Spleen (tissue), 7 donors: ENCODE measurements around the gene TRIM28.

Experiments
- POLR2A ChIP-seq, 3 donors: fragments of 450-650 bp; IDR thresholded peaks; one replicate each; pipeline ENCODE4 v1.5.1; 2017; ENCODE audit warnings: antibody characterized with exemption in 3 of 3, mild to moderate bottlenecking in 1 of 3
- POLR2AphosphoS5 ChIP-seq, 3 donors: sonication (generic); formaldehyde crosslinking; IDR thresholded peaks; one replicate each; pipeline ENCODE4 v1.5.1; 2017; ENCODE audit warnings: antibody characterized with exemption in 3 of 3
- TF ChIP-seq, protein P1 (sequence below), 11 experiments: fragments of 200-600 bp in 7 of 11; fragments of 450-650 bp in 4 of 11; sonication (generic) in 4 of 11; IDR thresholded peaks in 8 of 11; conservative IDR thresholded peaks in 3 of 11; 1 replicate in 7 of 11; 2 replicates in 4 of 11; pipeline versions ENCODE4 v1.4.0 to v1.8.0; 2016 to 2021; ENCODE audit warnings: antibody characterized with exemption in 11 of 11, inconsistent platforms in 4 of 11, mild to moderate bottlenecking in 1 of 11
- donor health status: DM: no; HTN: no; CAD: no; lungs with moderate emphysema.
- donor health status: DM: no; HTN: no; CAD: no.
- donor health status: DM: no; HTN: no; CAD: no.

GRCh38 chr19:58513694-58514563, 29.9 kb upstream of the TRIM28 start:
- TF ChIP-seq, protein P1, sequence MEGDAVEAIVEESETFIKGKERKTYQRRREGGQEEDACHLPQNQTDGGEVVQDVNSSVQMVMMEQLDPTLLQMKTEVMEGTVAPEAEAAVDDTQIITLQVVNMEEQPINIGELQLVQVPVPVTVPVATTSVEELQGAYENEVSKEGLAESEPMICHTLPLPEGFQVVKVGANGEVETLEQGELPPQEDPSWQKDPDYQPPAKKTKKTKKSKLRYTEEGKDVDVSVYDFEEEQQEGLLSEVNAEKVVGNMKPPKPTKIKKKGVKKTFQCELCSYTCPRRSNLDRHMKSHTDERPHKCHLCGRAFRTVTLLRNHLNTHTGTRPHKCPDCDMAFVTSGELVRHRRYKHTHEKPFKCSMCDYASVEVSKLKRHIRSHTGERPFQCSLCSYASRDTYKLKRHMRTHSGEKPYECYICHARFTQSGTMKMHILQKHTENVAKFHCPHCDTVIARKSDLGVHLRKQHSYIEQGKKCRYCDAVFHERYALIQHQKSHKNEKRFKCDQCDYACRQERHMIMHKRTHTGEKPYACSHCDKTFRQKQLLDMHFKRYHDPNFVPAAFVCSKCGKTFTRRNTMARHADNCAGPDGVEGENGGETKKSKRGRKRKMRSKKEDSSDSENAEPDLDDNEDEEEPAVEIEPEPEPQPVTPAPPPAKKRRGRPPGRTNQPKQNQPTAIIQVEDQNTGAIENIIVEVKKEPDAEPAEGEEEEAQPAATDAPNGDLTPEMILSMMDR (IDR thresholded peaks at IDR 0.05 in 8 of 11, conservative IDR thresholded peaks at IDR 0.05 in 3 of 11): peak; percentile 80 to 98 (median 97)
- TF ChIP-seq POLR2AphosphoS5 (IDR thresholded peaks at IDR 0.05) (peak; percentile 85 to 90 (median 89)), POLR2A (IDR thresholded peaks at IDR 0.05) (no peak)
